ENCODE results near the gene DNMT1. TPM values are rescaled to one million over a fixed set of nuclear protein-coding genes. Genes with fewer than 3 reads are reported as not detected.

The DNMT1 gene
- total RNA-seq, 1 experiment from 2014 or later = 25.4 TPM

DNA sequence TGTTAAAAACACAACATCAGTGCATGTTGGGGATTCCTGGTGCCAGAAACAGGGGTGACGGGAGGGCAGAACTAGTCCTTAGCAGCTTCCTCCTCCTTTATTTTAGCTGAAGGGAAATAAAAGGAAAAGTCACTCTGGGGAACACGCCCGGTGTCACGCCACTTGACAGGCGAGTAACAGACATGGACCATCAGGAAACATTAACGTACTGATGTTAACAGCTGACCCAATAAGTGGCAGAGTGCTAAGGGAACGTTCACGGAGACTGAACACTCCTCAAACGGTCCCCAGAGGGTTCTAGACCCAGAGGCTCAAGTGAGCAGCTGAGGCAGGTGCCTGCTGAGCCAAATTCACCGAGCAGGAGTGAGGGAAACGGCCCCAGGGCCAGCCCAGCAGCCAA is 61.2 kb downstream of the DNMT1 start:
- DNase-seq (ENCODE audit: low read depth) = no peak
- in situ Hi-C loops (cut with HindIII; ENCODE audit: low pct_unique_long_range_greater_than_20kb, low sequenced_read_pairs) = no loop called here

- in situ Hi-C loops (cut with HindIII; ENCODE audit: low pct_unique_long_range_greater_than_20kb, low sequenced_read_pairs) = no loop called here
Measured at GRCh38 chr19:10132905-10133304, 61.8 kb downstream of the DNMT1 start.

DNA sequence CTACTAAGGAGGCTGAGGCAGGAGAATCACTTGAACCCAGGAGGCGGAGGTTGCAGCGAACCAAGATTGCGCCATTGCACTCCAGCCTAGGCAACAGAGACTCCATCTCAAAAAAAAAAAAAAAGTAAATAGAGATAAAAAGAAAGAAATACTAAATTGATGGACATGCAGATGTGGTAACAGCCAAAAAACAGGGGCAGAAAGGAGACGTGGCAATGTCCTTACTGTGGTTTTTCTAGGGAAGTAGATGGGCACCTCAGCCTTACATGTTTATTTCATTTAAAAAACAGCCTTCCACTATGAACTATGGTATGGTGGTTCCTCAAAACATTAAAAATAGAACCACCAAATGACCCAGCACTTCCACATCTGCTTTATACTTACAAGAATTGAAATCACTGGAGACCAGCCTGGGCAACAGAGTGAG is 68.5 kb downstream of the DNMT1 start:
- no peak for DNase-seq (ENCODE audit: low read depth)
- in situ Hi-C loops (cut with HindIII; ENCODE audit: low pct_unique_long_range_greater_than_20kb, low sequenced_read_pairs) = no loop called here

More at GRCh38 chr19:10132905-10133304, 61.8 kb downstream of the DNMT1 start:
- DNase-seq (ENCODE audit: low read depth) = no peak

- in situ Hi-C loops (cut with HindIII; ENCODE audit: low pct_unique_long_range_greater_than_20kb, low sequenced_read_pairs) = no loop called here
Measured at GRCh38 chr19:10124429-10124828, 70.3 kb downstream of the DNMT1 start.

GRCh38 chr19:10122045-10122444 is 72.7 kb downstream of the DNMT1 start:
- in situ Hi-C loops (cut with HindIII; ENCODE audit: low pct_unique_long_range_greater_than_20kb, low sequenced_read_pairs) = no loop called here
- DNase-seq (ENCODE audit: low read depth) = no peak

More at GRCh38 chr19:10124429-10124828, 70.3 kb downstream of the DNMT1 start:
- DNase-seq (ENCODE audit: low read depth) = no peak

GRCh38 chr19:10120538-10121189 is 74.1 kb downstream of the DNMT1 start:
- no peak for DNase-seq (ENCODE audit: low read depth)
- in situ Hi-C loops (cut with HindIII; ENCODE audit: low pct_unique_long_range_greater_than_20kb, low sequenced_read_pairs) = no loop called here

GRCh38 chr19:10118960-10119359 is 75.8 kb downstream of the DNMT1 start:
- no peak for DNase-seq (ENCODE audit: low read depth)
- in situ Hi-C loops (cut with HindIII; ENCODE audit: low pct_unique_long_range_greater_than_20kb, low sequenced_read_pairs) = no loop called here

DNA sequence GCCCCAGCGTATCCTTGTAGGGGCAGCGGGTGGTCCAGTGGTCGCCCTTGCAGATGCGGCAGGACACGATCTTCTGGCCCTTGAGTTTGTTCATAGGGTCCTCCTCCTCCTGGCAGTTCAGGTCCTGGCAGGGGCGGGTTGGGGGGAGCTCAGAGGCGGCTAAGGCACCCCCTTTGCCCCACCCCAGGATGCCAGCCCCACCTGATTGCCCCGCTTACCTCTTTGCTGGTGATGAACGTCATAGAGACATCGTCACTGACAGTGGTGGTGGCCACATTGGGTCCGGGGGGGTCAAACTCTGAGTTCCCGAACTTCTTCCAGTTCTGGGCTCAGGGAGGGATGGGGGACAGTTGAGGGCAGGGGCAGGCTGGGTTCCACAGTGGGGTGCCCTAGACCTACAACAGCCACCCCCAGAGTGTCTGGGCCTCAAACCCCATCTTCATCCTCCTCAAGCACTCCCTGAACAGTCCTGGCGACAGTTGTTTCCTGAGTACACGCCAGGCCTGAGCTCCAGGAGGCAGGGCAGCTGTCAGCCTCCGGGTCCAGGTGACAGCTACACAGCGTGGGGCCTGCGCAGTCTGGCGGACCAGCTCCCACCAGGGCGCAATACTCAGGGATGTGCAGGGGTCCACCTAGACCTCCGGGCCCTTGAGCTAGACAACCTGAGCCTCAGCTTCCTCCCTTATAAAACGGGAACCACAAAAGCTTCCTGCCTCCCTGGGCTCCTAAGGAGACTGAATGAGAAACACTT is 77.7 kb downstream of the DNMT1 start:
- in situ Hi-C loops (cut with HindIII; ENCODE audit: low pct_unique_long_range_greater_than_20kb, low sequenced_read_pairs) = no loop called here
- no peak for DNase-seq (ENCODE audit: low read depth)

- in situ Hi-C loops (cut with HindIII; ENCODE audit: low pct_unique_long_range_greater_than_20kb, low sequenced_read_pairs) = no loop called here
- DNase-seq (ENCODE audit: low read depth) = no peak
Measured at GRCh38 chr19:10116085-10116865, 78.5 kb downstream of the DNMT1 start.

- DNase-seq (ENCODE audit: low read depth) = no peak
- in situ Hi-C loops (cut with HindIII; ENCODE audit: low pct_unique_long_range_greater_than_20kb, low sequenced_read_pairs) = no loop called here
Measured at GRCh38 chr19:10115392-10116084, 79.2 kb downstream of the DNMT1 start.

DNA sequence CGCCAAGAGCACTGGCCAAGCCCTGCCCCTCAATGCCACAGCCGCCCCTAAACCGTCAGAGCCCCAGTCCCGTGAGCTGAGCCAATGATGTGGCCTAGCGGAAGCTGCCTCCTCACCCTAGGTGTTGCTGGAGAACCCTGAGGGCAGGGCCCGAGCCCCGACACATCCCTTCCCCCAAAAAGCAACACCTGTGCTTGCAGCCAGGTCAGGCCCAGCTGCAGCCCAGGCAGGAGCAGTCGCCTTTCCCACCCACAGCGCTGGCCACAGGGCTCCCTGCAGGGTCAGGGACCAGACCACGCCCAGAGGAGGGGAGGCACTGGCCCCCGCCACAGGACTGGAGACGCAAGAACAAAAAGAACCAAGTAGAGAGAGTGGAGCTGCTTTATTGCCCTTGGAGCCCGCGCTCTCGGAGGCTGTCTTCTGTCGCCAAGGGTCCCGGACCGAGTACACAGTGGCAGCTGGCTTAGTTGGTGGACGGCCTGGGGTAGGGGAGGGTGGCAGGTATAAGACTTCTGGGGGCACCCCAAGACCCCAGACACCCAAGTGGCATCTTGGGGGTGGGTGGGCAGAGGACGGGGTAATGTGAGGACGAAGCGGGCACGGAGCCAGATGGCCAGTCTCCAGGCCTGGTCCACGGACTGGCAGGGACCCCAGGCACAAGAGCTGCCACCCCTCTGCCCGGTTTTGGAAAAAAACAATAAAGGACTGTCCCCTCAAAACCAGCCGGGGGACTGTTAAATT is 79.9 kb downstream of the DNMT1 start:
- in situ Hi-C loops (cut with HindIII; ENCODE audit: low pct_unique_long_range_greater_than_20kb, low sequenced_read_pairs) = no loop called here

DNA sequence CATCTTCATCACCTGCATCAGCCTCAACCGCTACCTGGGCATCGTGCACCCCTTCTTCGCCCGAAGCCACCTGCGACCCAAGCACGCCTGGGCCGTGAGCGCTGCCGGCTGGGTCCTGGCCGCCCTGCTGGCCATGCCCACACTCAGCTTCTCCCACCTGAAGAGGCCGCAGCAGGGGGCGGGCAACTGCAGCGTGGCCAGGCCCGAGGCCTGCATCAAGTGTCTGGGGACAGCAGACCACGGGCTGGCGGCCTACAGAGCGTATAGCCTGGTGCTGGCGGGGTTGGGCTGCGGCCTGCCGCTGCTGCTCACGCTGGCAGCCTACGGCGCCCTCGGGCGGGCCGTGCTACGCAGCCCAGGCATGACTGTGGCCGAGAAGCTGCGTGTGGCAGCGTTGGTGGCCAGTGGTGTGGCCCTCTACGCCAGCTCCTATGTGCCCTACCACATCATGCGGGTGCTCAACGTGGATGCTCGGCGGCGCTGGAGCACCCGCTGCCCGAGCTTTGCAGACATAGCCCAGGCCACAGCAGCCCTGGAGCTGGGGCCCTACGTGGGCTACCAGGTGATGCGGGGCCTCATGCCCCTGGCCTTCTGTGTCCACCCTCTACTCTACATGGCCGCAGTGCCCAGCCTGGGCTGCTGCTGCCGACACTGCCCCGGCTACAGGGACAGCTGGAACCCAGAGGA is 80.6 kb downstream of the DNMT1 start:
- in situ Hi-C loops (cut with HindIII; ENCODE audit: low pct_unique_long_range_greater_than_20kb, low sequenced_read_pairs) = no loop called here
- no peak for DNase-seq (ENCODE audit: low read depth)

More for the DNA sequence above, 79.9 kb downstream of the DNMT1 start:
- DNase-seq (ENCODE audit: low read depth) = peak; percentile 2

- in situ Hi-C loops (cut with HindIII; ENCODE audit: low pct_unique_long_range_greater_than_20kb, low sequenced_read_pairs) = no loop called here
- no peak for DNase-seq (ENCODE audit: low read depth)
Measured at GRCh38 chr19:10113592-10113963, 81.2 kb downstream of the DNMT1 start.

DNA sequence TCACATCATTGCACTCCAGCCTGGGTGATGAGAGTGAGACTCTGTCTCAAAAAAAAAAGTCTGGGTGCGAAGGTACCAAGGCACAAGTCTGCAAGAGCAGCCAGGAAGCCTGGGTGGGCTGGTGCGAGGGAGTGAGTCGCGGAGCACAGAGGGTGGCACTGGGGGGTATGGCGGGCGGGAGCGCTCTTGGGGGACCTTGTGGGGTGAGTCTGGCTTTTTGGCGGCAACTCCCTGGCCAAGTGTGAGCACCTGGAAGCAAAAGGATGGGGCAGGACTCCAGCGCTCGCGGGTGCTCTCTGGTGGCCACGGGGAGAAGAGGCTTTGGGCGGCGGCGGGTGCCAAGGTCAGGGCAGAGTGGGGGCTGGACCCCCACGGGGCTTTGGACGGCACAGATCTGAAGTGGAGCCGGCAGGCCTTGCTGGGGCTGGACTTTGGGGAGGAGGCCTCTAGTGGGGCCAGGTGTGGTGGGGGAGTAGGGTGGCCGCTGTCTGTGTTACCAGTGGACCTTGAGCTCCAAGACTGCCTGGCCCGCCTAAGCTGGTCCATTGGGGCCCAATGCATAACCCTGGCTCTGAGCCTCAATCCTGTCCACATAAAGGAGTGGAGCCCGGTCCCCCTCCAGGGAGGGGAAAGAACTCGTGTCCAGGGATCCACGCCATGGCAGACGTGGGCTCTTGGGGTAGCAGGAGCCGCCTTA is 81.7 kb downstream of the DNMT1 start:
- DNase-seq (ENCODE audit: low read depth) = no peak
- in situ Hi-C loops (cut with HindIII; ENCODE audit: low pct_unique_long_range_greater_than_20kb, low sequenced_read_pairs) = no loop called here

DNA sequence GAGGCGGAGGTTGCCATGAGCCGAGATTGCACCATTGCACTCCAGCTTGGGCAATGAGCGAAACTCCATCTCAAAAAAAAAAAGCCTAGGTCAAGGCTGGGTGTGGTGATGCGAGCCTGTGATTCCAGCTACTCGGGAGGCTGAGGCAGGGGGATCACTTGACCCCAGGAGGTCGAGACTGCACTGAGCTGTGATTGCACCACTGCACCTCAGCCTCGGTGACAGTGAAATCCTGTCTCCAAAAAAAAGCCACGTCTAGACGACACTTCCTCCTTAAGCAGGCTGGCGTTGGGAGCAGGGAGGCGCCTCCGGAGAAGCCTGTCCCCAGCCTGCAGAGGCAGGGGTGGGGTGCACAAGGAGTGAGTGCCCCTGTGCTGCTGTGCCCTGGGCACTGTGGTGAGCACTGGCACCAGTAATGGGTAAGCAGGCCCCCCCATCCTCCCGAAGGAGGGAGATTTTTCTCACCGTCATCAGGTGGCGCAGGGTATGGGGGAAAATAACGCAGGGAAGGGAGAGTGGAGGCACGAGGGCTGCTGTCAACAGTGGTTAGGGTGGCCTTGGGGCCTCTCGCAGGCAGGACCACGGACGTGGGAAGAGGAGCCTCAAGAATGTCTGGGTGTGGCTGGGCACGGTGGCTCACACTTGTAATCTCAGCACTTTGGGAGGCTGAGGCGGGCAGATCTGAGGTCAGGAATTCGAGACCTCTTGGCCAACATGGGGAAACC is 82.6 kb downstream of the DNMT1 start:
- in situ Hi-C loops (cut with HindIII; ENCODE audit: low pct_unique_long_range_greater_than_20kb, low sequenced_read_pairs) = no loop called here
- no peak for DNase-seq (ENCODE audit: low read depth)

DNA sequence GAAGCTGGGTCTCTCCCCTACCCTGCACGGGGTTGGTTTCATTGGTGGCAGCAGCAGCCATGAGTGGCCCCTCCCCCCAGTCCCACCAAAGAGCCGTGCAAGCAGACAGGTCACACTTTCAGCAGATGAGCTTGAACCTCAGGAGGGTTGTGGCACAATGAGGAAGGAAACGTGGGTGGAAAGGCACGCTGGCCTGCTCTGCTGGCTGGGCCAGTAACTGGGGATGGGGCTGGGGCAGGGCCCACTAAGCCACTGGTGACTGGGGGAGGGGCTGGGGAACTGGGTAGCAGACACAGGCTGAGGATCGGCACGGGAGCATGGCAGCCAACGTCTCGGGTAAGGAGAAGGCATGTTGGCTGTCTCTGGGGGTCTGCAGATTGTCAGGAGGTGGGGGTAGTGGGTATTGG is 83.3 kb downstream of the DNMT1 start, which contains the start of gene P2RY11:
TSS of gene P2RY11 (plus strand) at position 289 of the 407 bp plus-strand sequence. CDS start at position 318, 29 bp downstream.
- DNase-seq (ENCODE audit: low read depth) = no peak
- in situ Hi-C loops (cut with HindIII; ENCODE audit: low pct_unique_long_range_greater_than_20kb, low sequenced_read_pairs) = no loop called here

All from Caki2 (cell line).